PFSK-1 (cell line): ENCODE measurements around the gene MYL5.

Source experiments
- POLR2AphosphoS5 ChIP-seq: IDR thresholded peaks from 2 replicates; pipeline ENCODE4 v1.6.1; 2012; ENCODE audit warnings: low read depth, mild to moderate bottlenecking, control low read depth, low read length, moderate library complexity
- SIN3A ChIP-seq: IDR thresholded peaks from 2 replicates; pipeline ENCODE4 v1.6.1; 2012; ENCODE audit warnings: mild to moderate bottlenecking, low read length, moderate library complexity, borderline replicate concordance; ENCODE audit not compliant: insufficient read depth

DNA sequence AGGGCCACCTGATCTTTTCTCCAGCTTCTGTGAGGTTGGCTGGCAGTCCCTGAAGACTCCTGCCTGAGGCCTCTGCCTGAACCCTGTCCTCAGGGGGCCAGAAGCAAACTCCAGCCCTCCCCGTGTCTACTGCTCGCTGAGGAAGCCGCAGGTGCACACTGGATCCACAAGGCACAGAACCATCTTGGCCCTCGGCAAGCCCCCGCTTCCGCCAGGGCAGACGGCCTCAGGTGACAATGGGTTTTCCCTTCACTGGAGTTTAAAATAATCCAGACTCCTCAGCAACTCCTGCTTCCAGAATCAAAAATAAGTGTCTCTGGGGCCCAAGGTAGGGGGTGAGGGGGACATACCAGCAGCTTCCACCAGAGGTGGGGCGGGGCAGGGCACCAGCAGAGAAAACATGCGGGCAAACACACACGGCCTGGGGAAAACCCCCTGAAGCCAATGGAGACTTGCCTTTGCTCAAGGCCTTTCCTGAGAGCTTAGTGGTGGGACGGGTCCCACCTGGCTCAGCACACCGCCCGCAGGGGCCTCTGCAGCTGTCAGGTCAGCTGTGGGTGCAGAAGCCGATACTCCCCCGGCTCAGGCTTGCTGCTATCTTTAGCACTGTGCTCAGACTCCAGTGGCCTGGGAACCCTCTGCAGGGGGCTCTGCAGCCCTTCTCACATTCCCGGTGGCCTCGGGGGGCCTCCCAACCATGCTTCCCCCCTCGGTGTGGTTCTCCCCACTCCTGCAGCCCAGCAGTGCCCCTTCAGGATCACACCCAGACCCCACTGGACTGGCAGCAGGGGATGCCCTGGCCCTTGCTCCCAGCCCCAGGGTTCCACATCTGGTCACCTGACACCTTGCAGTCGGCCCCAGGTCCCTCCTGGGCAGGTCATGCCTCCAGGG lies 1.9 kb downstream of the MYL5 start:
- TF ChIP-seq POLR2AphosphoS5 (peak; percentile 42; the same call in 1 of the 2 replicates), SIN3A (no peak)
